HG02798 (cell line): ENCODE measurements around the gene ENDOD1.
"Not testable (repeated sequence)": the region's sequence is repeated elsewhere in the genome, so short reads cannot be mapped to it uniquely, and the experiment has no call there.

Experiments
- ATAC-seq: cut with Tn5 transposase; IDR thresholded peaks from one replicate; pipeline ENCODE4 v1.9.1; 2021; ENCODE audit warnings: mild to moderate bottlenecking; ENCODE audit not compliant: unreplicated experiment, poor library complexity

The ENDOD1 gene, protein sequence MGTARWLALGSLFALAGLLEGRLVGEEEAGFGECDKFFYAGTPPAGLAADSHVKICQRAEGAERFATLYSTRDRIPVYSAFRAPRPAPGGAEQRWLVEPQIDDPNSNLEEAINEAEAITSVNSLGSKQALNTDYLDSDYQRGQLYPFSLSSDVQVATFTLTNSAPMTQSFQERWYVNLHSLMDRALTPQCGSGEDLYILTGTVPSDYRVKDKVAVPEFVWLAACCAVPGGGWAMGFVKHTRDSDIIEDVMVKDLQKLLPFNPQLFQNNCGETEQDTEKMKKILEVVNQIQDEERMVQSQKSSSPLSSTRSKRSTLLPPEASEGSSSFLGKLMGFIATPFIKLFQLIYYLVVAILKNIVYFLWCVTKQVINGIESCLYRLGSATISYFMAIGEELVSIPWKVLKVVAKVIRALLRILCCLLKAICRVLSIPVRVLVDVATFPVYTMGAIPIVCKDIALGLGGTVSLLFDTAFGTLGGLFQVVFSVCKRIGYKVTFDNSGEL

GRCh38 chr11:95089620-95090542 is at the start of gene ENDOD1:
Gene ENDOD1 (plus strand): TSS chr11:95089846. CDS start chr11:95089928, 82 bp downstream.
- ATAC-seq = peak; percentile 90

DNA sequence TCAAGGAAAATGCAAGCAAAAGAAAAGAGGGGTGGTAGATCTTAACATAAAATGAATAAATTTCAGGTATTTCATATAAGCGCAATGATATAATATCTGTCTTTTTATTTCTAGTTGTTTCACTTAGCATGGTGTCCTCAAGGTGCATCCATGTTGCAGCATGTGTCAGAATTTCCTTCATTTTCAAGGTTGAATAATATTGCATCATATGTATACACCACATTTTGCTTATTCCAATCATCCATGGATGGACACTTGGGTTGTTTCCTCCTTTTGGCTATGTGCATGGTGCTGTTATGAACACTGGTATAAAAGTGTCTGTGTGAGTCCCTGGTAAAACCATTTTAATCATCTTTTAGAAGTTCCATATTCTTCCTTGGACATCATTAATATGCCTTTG is 47.4 kb upstream of the ENDOD1 start:
- no peak for ATAC-seq

DNA sequence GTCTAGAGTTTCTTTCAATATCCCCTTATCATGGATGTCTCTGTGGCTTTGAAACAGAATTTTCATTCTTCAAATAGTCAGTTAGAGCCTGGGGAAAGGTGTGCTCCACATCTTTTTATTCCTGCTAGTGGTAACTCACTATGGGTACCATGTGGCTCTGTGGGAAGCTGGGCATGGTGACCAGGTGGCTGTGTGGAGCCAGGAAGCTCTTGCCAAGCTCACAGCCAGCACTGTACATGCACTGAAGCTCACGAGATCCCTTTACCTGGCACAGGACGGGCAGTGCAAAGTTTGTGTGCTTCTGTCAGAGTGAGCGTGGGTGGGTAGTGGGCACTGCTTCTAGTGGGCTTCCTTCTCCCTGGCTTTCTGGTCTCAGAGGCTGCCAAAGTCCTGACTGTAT is 46.7 kb upstream of the ENDOD1 start:
- no peak for ATAC-seq

DNA sequence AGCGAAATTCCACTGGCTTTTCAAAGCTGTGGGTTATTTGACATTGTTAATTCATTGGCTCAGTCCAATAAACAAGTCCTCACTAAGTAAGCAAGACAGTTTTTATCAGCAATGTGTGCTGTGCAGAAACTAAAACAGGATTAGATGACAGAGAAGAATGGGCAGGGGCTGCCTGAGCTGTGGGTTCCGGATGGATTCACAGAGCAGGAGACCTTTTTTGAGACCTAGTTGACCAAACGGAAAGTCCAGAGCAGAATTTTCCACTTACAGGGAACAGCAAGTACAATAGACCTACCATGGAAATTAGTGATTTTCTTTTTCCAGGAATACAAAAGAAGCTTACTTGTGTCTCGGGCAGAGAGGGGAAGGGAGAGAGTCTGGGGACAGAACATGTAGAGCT is 45.6 kb upstream of the ENDOD1 start:
- no peak for ATAC-seq

- no peak for ATAC-seq
Measured at GRCh38 chr11:95045812-95046211, 43.8 kb upstream of the ENDOD1 start.

- ATAC-seq = not testable (repeated sequence)
Measured at GRCh38 chr11:95049122-95049521, 40.5 kb upstream of the ENDOD1 start, which contains the start of gene KDM4F. Gene KDM4F (plus strand): TSS chr11:95049422.

DNA sequence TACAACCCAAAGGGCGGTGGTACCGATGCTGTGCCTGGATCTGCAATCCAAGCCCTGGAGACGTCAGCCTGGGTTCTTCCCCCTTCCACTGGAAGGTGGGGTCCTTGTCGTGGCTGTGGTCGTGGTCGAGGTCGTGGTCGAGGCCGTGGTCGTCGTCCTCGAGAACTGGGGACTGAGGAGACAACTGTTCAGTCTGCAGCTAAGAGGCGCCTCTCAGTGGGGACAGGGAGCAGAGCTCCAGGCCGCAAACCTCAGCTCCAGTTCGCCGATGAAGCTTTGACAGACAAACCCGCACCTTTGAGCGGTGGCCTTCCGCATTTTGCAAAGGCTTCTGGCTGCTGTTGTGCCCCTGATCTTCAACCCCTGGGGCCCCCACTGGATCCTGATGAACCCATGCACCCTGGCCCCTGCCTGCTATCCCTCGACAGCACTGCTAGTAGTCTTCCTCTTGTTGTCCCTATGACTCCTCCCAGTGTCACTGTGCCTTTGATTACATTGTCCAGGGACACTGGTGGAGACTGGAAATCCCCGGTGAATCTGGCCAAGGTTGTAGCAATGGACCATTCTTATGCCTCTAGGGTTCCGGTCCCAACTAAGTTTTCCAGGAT is 38.9 kb upstream of the ENDOD1 start:
- no peak for ATAC-seq

DNA sequence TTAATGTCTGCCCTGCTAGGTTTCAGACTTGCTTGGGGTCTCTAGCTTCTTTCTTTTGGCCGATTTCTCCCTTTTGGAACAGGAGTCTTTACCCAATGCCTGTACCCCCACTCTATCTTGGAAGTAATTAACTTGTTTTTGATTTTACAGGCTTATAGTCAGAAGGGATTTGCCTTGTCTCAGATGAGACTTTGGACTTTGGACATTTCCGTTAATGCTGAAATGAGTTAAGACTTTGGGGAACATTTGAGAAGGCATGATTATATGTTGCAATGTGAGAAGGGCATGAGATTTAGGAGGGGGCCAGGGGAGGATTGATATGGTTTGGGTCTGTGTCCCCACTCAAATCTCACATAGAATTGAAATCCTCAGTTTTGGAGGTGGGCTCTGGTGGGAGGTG is 35.3 kb upstream of the ENDOD1 start:
- ATAC-seq = no peak

DNA sequence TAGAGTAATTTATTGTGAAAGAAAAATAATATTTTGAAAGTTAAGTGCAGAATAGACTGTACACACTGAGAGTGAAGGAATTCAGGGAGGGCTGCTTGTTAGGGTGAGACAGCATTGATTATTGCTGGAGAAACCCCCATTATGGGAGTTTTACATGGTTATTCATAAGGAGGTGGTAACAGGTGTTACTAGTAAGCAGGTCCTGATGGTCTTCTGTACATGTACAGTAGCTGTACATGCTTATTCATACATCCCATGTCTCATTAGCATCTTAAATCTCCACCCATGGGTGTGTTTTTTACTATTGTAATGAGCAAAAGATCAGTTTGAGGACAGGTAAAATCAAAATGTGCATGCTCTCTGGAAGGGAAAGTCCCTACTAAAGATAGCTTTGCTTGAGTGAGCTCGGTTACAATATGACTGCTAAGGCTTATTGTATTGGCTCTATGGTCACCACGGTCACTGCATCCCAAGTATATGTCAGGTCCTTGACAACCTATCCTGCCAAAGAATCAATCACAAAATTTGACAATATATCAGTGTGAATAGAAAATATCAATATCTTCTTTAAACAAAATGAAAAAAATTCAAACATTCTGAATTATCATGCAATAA is 34.3 kb upstream of the ENDOD1 start:
- ATAC-seq = peak; percentile 96

DNA sequence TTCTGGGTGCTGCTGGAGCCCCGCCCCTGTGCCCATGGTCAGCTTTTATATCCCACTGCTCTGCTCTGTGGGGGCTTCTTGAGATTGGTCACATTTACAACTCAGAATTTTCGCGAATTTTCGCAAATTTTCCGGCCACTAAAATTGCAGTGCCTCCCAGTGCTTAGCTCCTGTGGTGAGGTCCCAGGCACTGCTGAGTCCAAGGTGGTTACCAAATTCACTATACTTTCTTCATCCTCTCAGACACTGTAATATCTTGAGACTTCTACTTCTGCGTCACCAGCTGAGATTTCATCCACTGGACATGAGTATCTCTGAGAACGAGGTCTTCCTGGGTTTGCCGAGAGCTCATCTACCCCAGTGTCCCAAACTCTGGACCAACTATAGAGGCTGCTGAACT is 31.7 kb upstream of the ENDOD1 start:
- no peak for ATAC-seq

- no peak for ATAC-seq
Measured at GRCh38 chr11:95058621-95059020, 31.0 kb upstream of the ENDOD1 start.

DNA sequence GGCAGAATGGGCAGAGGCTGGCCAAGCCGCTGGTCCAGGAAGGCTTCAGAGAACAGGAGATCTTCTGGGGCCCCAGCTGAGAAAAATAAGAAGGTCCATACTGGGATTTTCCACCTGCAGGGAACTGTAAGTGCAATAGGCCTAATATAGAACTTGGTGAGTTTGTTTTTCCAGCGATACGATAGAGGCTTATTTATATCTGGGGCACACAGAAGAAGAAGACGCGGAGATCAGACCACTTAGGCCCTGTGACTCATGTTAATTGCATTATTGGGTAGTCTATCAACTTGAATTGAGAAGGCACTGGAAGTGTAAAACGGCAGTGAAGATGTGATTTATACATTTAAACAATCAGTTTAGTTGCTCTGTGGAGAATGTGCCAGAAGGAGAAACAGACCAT is 30.6 kb upstream of the ENDOD1 start:
- no peak for ATAC-seq

- ATAC-seq = no peak
Measured at GRCh38 chr11:95065336-95065735, 24.3 kb upstream of the ENDOD1 start.

- ATAC-seq = peak; percentile 53
Measured at GRCh38 chr11:95066716-95067038, 23.0 kb upstream of the ENDOD1 start, which contains the start of gene SRSF8. Gene SRSF8 (plus strand): TSS chr11:95066919. CDS start chr11:95067227, 308 bp downstream.

- ATAC-seq = peak; percentile 72
Measured at GRCh38 chr11:95067039-95067840, 22.4 kb upstream of the ENDOD1 start.

GRCh38 chr11:95067841-95068219 is 21.8 kb upstream of the ENDOD1 start:
- ATAC-seq = no peak

- ATAC-seq = peak; percentile 68
Measured at GRCh38 chr11:95068549-95068948, 21.1 kb upstream of the ENDOD1 start.

DNA sequence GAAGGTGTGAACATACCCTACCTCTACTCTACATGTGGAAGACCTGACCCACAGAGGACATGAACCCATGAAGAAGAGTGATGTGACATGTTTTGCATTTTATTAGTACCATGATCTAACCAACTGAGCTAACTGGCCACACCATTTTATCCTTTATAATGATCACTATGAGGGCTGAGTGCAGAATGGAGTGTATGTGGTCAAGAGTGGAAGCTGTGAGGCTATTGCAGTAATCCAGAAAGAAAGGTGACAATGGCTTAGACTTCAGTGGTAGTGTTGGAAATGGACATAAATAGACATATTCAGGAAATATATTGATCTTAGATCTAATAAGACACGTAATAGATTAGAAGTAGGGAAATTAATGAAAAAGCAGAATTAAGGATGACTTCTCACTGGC is 19.2 kb upstream of the ENDOD1 start:
- ATAC-seq = no peak

DNA sequence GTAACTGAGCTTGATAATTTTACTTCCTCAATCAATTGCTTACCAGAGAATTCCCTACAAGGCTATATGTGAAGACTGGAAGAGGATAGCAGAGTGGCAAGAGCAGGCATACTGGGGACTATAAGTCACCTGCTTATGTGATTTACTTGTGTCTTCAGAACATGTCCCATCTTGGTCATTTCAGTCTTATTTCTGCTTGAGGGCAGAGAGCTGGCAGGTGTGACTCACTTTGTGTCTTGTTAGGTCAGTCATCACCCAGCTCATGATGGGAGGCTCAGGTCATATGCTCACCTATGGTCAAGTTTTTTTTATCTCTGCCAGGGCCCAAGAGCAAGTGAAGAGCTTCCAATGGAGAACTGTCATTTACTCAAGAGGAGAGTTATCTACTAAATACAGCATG is 16.7 kb upstream of the ENDOD1 start:
- ATAC-seq = no peak
